OCI-LY7 (cell line): ENCODE results near the gene ANKRD11. TPM values are rescaled to one million over a fixed set of nuclear protein-coding genes. Genes with fewer than 3 reads are reported as not detected.
A peak's percentile ranks its signal among the peaks of the same experiment; 100 is the strongest.
"Not testable (repeated sequence)": the region's sequence is repeated elsewhere in the genome, so short reads cannot be mapped to it uniquely, and the experiment has no call there.

ENCODE experiments used
- BruUV-seq: library from RNA; stranded (reverse); fragments of 400-500 nt; replicated peaks from 2 replicates; lab custom pipeline; 2021; lab: Mats Ljungman, UMichigan
- CTCF ChIA-PET: fragments of 300-600 bp; sonication (Branson Sonifier 250); formaldehyde crosslinking; loops from one replicate; lab custom pipeline; 2022; ENCODE audit warnings: antibody characterized with exemption; ENCODE audit not compliant: unreplicated experiment; lab: Charles Lee
- POLR2A ChIA-PET: fragments of 300-600 bp; sonication (Branson Sonifier 250); formaldehyde crosslinking; loops from one replicate; lab custom pipeline; 2022; ENCODE audit warnings: antibody characterized with exemption; lab: Charles Lee
- DNase-seq: peaks from one replicate; pipeline ENCODE4 v3.0.0-alpha.2; 2015; ENCODE audit warnings: low spot score
- H2AFZ ChIP-seq: fragments of 200-600 bp; sonication (generic), shearing (Covaris generic); 2 replicates; pipeline ENCODE4 v1.6.1; 2014; ENCODE audit warnings: mild to moderate bottlenecking, antibody characterized with exemption, low read length, moderate library complexity
- H3K27ac ChIP-seq: fragments of 200-600 bp; sonication (generic); 2 replicates; pipeline ENCODE4 v1.5.1; 2014; ENCODE audit warnings: mixed run types, low read depth, mild to moderate bottlenecking, moderate library complexity, low read length, inconsistent platforms; ENCODE audit not compliant: poor library complexity, severe bottlenecking
- H3K36me3 ChIP-seq: fragments of 200-600 bp; sonication (generic); 2 replicates; pipeline ENCODE4 v1.6.1; 2014; ENCODE audit warnings: mild to moderate bottlenecking, antibody characterized with exemption, low read length, moderate library complexity, mixed read lengths; ENCODE audit not compliant: insufficient read depth
- H3K4me1 ChIP-seq: fragments of 200-600 bp; sonication (generic); 2 replicates; pipeline ENCODE4 v1.5.1; 2014; ENCODE audit warnings: mild to moderate bottlenecking, low read length; ENCODE audit not compliant: insufficient read depth, poor library complexity, severe bottlenecking
- H3K4me2 ChIP-seq: fragments of 200-600 bp; sonication (generic); 2 replicates; pipeline ENCODE4 v1.6.1; 2014; ENCODE audit warnings: mild to moderate bottlenecking, low read length
- H3K4me3 ChIP-seq: fragments of 200-600 bp; sonication (generic); 2 replicates; pipeline ENCODE4 v1.5.1; 2014; ENCODE audit warnings: mild to moderate bottlenecking, low read depth, low read length; ENCODE audit not compliant: poor library complexity, severe bottlenecking
- H3K79me2 ChIP-seq: fragments of 200-600 bp; sonication (generic); 2 replicates; pipeline ENCODE4 v1.6.1; 2016; ENCODE audit warnings: low read depth, mild to moderate bottlenecking, low read length, moderate library complexity, mixed read lengths; ENCODE audit not compliant: insufficient read depth
- H3K9me2 ChIP-seq: fragments of 200-600 bp; sonication (generic); 2 replicates; pipeline ENCODE4 v1.6.1; 2016; ENCODE audit warnings: mild to moderate bottlenecking, low read length, mixed read lengths; ENCODE audit not compliant: insufficient read depth
- H3K9me3 ChIP-seq: fragments of 200-600 bp; sonication (generic); 2 replicates; pipeline ENCODE4 v1.6.1; 2014; ENCODE audit warnings: mild to moderate bottlenecking, mixed run types, low read length, mixed read lengths
- H4K20me1 ChIP-seq: fragments of 200-600 bp; sonication (generic); 2 replicates; pipeline ENCODE4 v1.6.1; 2014; ENCODE audit warnings: mild to moderate bottlenecking, antibody characterized with exemption, low read length, moderate library complexity, mixed read lengths; ENCODE audit not compliant: insufficient read depth
- EZH2phosphoT487 ChIP-seq: fragments of 200-600 bp; sonication (generic); IDR thresholded peaks from 2 replicates; pipeline ENCODE4 v1.6.1; 2018; ENCODE audit warnings: low read depth, borderline replicate concordance, mild to moderate bottlenecking, mixed run types, antibody characterized with exemption, low read length, moderate library complexity, mixed read lengths
- intact Hi-C: fragments of 100-400 bp; cut with micrococcal nuclease; formaldehyde crosslinking; loops from one replicate; pipeline ENCODE4 v1.10.0; 2022; ENCODE audit not compliant: unreplicated experiment
- total RNA-seq, 2 experiments: library from RNA; depleted of rRNA in 1 of 2; stranded (reverse); fragments of >200 nt in 1 of 2; shearing (Covaris generic) in 1 of 2; gene quantifications; 2 replicates each; pipeline ENCODE4 v1.2.3, GENCODE V29; 2014 to 2022
- TF ChIP-seq, protein P1 (sequence below): fragments of 200-600 bp; sonication (generic); conservative IDR thresholded peaks from 2 replicates; pipeline ENCODE4 v1.5.1; 2014; ENCODE audit warnings: mild to moderate bottlenecking, antibody characterized with exemption, low read length, moderate library complexity, mixed read lengths

The ANKRD11 gene
- total RNA-seq, 2 experiments from 2014 or later, result 89.1 to 251 TPM

DNA sequence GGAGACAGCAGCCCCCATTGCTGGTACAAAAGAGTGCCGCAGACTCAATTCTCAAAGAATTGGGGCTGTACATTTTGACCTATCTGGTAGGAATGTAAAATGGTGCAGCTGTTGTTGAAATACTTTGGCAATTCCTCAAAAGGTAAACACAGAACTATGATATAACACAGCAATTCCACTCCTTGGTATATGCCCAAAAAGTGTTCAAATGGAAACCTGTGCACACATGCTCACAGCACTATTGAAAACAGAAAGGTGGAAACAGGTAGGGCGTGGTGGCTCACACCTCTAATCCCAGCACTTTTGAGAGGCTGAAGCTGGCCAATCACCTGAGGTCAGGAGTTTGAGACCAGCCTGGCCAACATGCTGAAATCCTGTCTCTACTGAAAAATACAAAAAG lies 34.7 kb downstream of the ANKRD11 start:
- Histone ChIP-seq H3K79me2 (peaks cover 98% of the 10 kb centered on the region), H3K9me3 (no peaks in the 10 kb centered on the region), H3K4me1 (peaks cover 47% of the 10 kb centered on the region), H4K20me1 (peaks cover 56% of the 10 kb centered on the region), H2AFZ (no peak overlapping the region), H3K27ac (no peak overlapping the region), H3K36me3 (peaks cover 37% of the 10 kb centered on the region), H3K4me3 (no peak overlapping the region), H3K4me2 (no peak overlapping the region), H3K9me2 (no peaks in the 10 kb centered on the region)
- BruUV-seq, result no TSS peak
- intact Hi-C loops, result no loop called here
- no peak for DNase-seq
- ChIA-PET CTCF (no interaction called here), POLR2A (interaction anchor here (0.5 to 1.3 kb wide), 2 partner anchors 14 to 195 kb away, joined by 3 to 4 read pairs; no protein-coding TSS in a partner anchor)
- no peak for TF ChIP-seq EZH2phosphoT487
- TF ChIP-seq, protein P1, sequence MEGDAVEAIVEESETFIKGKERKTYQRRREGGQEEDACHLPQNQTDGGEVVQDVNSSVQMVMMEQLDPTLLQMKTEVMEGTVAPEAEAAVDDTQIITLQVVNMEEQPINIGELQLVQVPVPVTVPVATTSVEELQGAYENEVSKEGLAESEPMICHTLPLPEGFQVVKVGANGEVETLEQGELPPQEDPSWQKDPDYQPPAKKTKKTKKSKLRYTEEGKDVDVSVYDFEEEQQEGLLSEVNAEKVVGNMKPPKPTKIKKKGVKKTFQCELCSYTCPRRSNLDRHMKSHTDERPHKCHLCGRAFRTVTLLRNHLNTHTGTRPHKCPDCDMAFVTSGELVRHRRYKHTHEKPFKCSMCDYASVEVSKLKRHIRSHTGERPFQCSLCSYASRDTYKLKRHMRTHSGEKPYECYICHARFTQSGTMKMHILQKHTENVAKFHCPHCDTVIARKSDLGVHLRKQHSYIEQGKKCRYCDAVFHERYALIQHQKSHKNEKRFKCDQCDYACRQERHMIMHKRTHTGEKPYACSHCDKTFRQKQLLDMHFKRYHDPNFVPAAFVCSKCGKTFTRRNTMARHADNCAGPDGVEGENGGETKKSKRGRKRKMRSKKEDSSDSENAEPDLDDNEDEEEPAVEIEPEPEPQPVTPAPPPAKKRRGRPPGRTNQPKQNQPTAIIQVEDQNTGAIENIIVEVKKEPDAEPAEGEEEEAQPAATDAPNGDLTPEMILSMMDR, result no peak

DNA sequence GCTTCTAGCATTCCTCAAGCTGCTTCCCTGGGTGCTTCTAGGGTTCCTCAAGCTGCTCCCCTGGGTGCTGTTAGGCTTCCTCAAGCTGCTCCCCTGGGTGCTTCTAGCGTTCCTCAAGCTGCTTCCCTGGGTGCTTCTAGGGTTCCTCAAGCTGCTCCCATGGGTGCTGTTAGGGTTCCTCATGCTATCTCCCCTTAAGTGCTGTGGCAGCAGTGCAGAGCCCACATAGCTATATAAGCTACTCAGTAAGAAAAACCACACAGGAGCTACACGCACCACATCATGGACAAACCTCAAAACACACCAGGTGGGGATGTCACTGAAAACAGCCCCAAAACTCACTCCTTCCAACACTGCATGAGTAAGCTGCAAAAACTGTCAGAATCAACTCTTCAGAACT lies 35.2 kb downstream of the ANKRD11 start:
- TF ChIP-seq EZH2phosphoT487, result no peak
- TF ChIP-seq, protein P1, result no peak
- Histone ChIP-seq H2AFZ (no peak overlapping the region), H3K79me2 (peaks cover 98% of the 10 kb centered on the region), H4K20me1 (peaks cover 58% of the 10 kb centered on the region), H3K36me3 (peaks cover 37% of the 10 kb centered on the region), H3K4me3 (no peak overlapping the region), H3K9me2 (no peaks in the 10 kb centered on the region), H3K9me3 (no peaks in the 10 kb centered on the region), H3K4me2 (no peak overlapping the region), H3K4me1 (peaks cover 52% of the 10 kb centered on the region), H3K27ac (no peak overlapping the region)
- POLR2A ChIA-PET, result interaction anchor here (1.3 kb wide), 1 partner anchor 15 kb away, joined by 3 read pairs; no protein-coding TSS in a partner anchor
- no peak for DNase-seq
- intact Hi-C loops, result no loop called here
- BruUV-seq, result no TSS peak
- CTCF ChIA-PET, result no interaction called here

DNA sequence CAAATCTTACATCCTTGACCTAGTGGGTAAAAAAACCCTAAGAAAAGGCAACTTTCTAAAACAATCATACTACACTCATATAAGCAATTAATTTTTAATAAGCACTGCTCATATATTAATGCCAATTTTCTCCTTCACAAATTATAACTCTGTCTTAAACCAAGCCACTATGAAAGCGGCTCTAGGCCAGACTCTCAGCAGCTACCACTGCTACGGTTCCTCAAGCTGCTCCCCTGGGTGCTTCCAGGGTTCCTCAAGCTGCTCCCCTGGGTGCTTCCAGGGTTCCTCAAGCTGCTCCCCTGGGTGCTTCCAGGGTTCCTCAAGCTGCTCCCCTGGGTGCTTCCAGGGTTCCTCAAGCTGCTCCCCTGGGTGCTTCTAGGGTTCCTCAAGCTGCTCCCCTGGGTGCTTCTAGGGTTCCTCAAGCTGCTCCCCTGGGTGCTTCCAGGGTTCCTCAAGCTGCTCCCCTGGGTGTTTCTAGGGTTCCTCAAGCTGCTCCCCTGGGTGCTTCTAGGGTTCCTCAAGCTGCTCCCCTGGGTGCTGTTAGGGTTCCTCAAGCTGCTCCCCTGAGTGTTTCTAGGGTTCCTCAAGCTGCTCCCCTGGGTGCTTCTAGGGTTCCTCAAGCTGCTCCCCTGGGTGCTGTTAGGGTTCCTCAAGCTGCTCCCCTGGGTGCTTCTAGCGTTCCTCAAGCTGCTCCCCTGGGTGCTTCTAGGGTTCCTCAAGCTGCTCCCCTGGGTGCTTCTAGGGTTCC lies 35.8 kb downstream of the ANKRD11 start:
- POLR2A ChIA-PET, H3K4me3 ChIP-seq, H2AFZ ChIP-seq, DNase-seq, H3K9me2 ChIP-seq, BruUV-seq, H3K27ac ChIP-seq, CTCF ChIA-PET, H3K9me3 ChIP-seq: not testable (repeated sequence)
- H3K4me1 ChIP-seq, result peaks cover 57% of the 10 kb centered on the region
- H3K79me2 ChIP-seq, result peaks cover 98% of the 10 kb centered on the region
- peaks cover 40% of the 10 kb centered on the region for H3K36me3 ChIP-seq
- intact Hi-C loops, result loop anchor here (5.0 kb wide), 1 partner anchor 33 kb away; no protein-coding TSS in a partner anchor
- H3K4me2 ChIP-seq, result peak overlapping the region; percentile 55; the same call in 1 of the 2 replicates
- peaks cover 58% of the 10 kb centered on the region for H4K20me1 ChIP-seq
